HCT116 (cell line): ENCODE results near the gene SRP19. TPM values are rescaled to one million over a fixed set of nuclear protein-coding genes. Genes with fewer than 3 reads are reported as not detected.

Source experiments
- ATAC-seq: fragments of 200-7000 bp; cut with Tn5 transposase; 2 replicates; pipeline ENCODE4 v1.9.1; 2020; ENCODE audit warnings: mild to moderate bottlenecking, moderate library complexity
- BruUV-seq: library from RNA; stranded (reverse); fragments of 400-500 nt; replicated peaks from 2 replicates; lab custom pipeline; 2021; lab: Mats Ljungman, UMichigan
- CTCF ChIA-PET: fragments of 300-600 bp; sonication (Branson Sonifier 250); formaldehyde crosslinking; loops from one replicate; lab custom pipeline; 2021; ENCODE audit warnings: antibody characterized with exemption; lab: Charles Lee
- POLR2A ChIA-PET: fragments of 300-600, 350-600 bp; sonication (Branson Sonifier 250); formaldehyde crosslinking; loops from one replicate; lab custom pipeline; 2021; ENCODE audit warnings: antibody characterized with exemption; lab: Charles Lee
- RAD21 ChIA-PET, 2 experiments: fragments of 300-600 bp; sonication (Branson Sonifier 250); formaldehyde crosslinking; loops; one replicate each; lab custom pipeline; 2023; ENCODE audit warnings: low total read pairs in 2 of 2; ENCODE audit not compliant: uncharacterized antibody in 2 of 2, unreplicated experiment in 2 of 2, low non-redundant PET in 1 of 2; lab: Charles Lee
- DNase-seq: peaks from one replicate; pipeline ENCODE4 v3.0.0-alpha.2; 2010; ENCODE audit warnings: low read depth, low spot score
- H2AFZ ChIP-seq: fragments of 200-600 bp; shearing (Covaris generic), sonication (generic); 2 replicates; pipeline ENCODE4 v1.6.1; 2017; ENCODE audit warnings: low read depth, mixed run types, mixed read lengths, antibody characterized with exemption, low read length; ENCODE audit not compliant: poor library complexity, severe bottlenecking
- H3K27ac ChIP-seq: 2 replicates; pipeline ENCODE4 v1.5.1; 2012; ENCODE audit warnings: low read depth, low read length
- H3K27me3 ChIP-seq: fragments of 200-600 bp; sonication (generic); 2 replicates; pipeline ENCODE4 v1.6.1; 2016; ENCODE audit warnings: mixed run types, low read length, mixed read lengths; ENCODE audit not compliant: insufficient read depth
- H3K36me3 ChIP-seq, 2 experiments: fragments of 200-500 bp in 1 of 2; fragments of 200-600 bp in 1 of 2; sonication (Bioruptor generic) in 1 of 2; sonication (generic) in 1 of 2; 2 replicates each; pipeline versions ENCODE4 v1.5.1 to v1.6.1; 2014 to 2016; ENCODE audit warnings: low read length in 2 of 2, inconsistent platforms in 1 of 2, mixed read lengths in 1 of 2, mixed run types in 1 of 2; ENCODE audit not compliant: insufficient read depth in 2 of 2, control insufficient read depth in 1 of 2
- H3K4me1 ChIP-seq, 2 experiments: fragments of 200-600 bp in 1 of 2; sonication (generic) in 1 of 2; 2 replicates each; pipeline versions ENCODE4 v1.5.1 to v1.6.1; 2012 to 2017; ENCODE audit warnings: low read length in 2 of 2, inconsistent platforms in 1 of 2, mild to moderate bottlenecking in 1 of 2, mixed read lengths in 1 of 2, mixed run types in 1 of 2, moderate library complexity in 1 of 2; ENCODE audit not compliant: insufficient read depth in 2 of 2, control insufficient read depth in 1 of 2
- H3K4me2 ChIP-seq: fragments of 200-600 bp; sonication (generic); 2 replicates; pipeline ENCODE4 v1.6.1; 2017; ENCODE audit warnings: mixed run types, low read length, mixed read lengths
- H3K4me3 ChIP-seq, 2 experiments: fragments of 200-600 bp in 1 of 2; sonication (generic) in 1 of 2; replicated peaks in 1 of 2; 2 replicates each; pipeline ENCODE4 v1.5.1; 2011 to 2016; ENCODE audit warnings: low read length in 2 of 2, control low read depth in 1 of 2, low read depth in 1 of 2, mild to moderate bottlenecking in 1 of 2, mixed read lengths in 1 of 2, mixed run types in 1 of 2
- H3K79me2 ChIP-seq: fragments of 200-600 bp; sonication (generic); 2 replicates; pipeline ENCODE4 v1.6.1; 2017; ENCODE audit warnings: mild to moderate bottlenecking, mixed run types, low read length, moderate library complexity, mixed read lengths; ENCODE audit not compliant: insufficient read depth
- H3K9ac ChIP-seq: fragments of 200-600 bp; sonication (generic); 2 replicates; pipeline ENCODE4 v1.6.1; 2016; ENCODE audit warnings: low read length, mixed read lengths
- H3K9me2 ChIP-seq: fragments of 200-600 bp; sonication (generic), shearing (Covaris generic); 2 replicates; pipeline ENCODE4 v1.6.1; 2017; ENCODE audit warnings: mixed run types, mild to moderate bottlenecking, moderate library complexity; ENCODE audit not compliant: insufficient read depth
- H3K9me3 ChIP-seq, 2 experiments: fragments of 200-500 bp in 1 of 2; fragments of 200-600 bp in 1 of 2; sonication (Bioruptor generic) in 1 of 2; sonication (generic) in 1 of 2; 2 replicates each; pipeline ENCODE4 v1.6.1; 2014 to 2017; ENCODE audit warnings: low read length in 2 of 2, mixed read lengths in 2 of 2, inconsistent platforms in 1 of 2, low read depth in 1 of 2, mild to moderate bottlenecking in 1 of 2, mixed run types in 1 of 2, moderate library complexity in 1 of 2; ENCODE audit not compliant: control insufficient read depth in 1 of 2, insufficient read depth in 1 of 2
- H4K20me1 ChIP-seq: fragments of 200-600 bp; sonication (generic), shearing (Covaris generic); 2 replicates; pipeline ENCODE4 v1.6.1; 2017; ENCODE audit warnings: mixed run types, mild to moderate bottlenecking, moderate library complexity; ENCODE audit not compliant: insufficient read depth
- EGR1 ChIP-seq: IDR thresholded peaks from 2 replicates; pipeline ENCODE4 v1.6.1; 2012; ENCODE audit warnings: low read depth
- ELF1 ChIP-seq: IDR thresholded peaks from 2 replicates; pipeline ENCODE4 v1.6.1; 2012; ENCODE audit warnings: low read depth, borderline replicate concordance
- EZH2phosphoT487 ChIP-seq: fragments of 200-600 bp; IDR thresholded peaks from 2 replicates; pipeline ENCODE4 v1.6.1; 2018; ENCODE audit warnings: antibody characterized with exemption, borderline replicate concordance
- FOSL1 ChIP-seq: IDR thresholded peaks from 2 replicates; pipeline ENCODE4 v1.6.1; 2012; ENCODE audit warnings: low read depth
- JUND ChIP-seq: IDR thresholded peaks from 2 replicates; pipeline ENCODE4 v1.6.1; 2012
- RAD21 ChIP-seq: IDR thresholded peaks from 2 replicates; pipeline ENCODE4 v1.6.1; 2012; ENCODE audit warnings: low read depth, mild to moderate bottlenecking
- SIN3A ChIP-seq: IDR thresholded peaks from 2 replicates; pipeline ENCODE4 v1.6.1; 2012; ENCODE audit warnings: low read depth
- SP1 ChIP-seq: IDR thresholded peaks from 2 replicates; pipeline ENCODE4 v1.6.1; 2012; ENCODE audit warnings: low read depth
- SRF ChIP-seq: IDR thresholded peaks from 2 replicates; pipeline ENCODE4 v1.6.1; 2012; ENCODE audit warnings: low read depth
- TCF7L2 ChIP-seq: IDR thresholded peaks from 2 replicates; pipeline ENCODE4 v1.7.0; 2011; ENCODE audit warnings: borderline replicate concordance, inconsistent platforms; ENCODE audit not compliant: insufficient read depth, insufficient read length; ENCODE audit errors: extremely low read depth
- intact Hi-C: fragments of 100-400 bp; cut with micrococcal nuclease; formaldehyde crosslinking; loops from 2 replicates; pipeline ENCODE4 v1.10.0; 2022
- total RNA-seq: library from RNA; stranded (reverse); gene quantifications from one replicate; pipeline ENCODE4 v1.2.1, GENCODE V29; 2021; ENCODE audit not compliant: unreplicated experiment
- TF ChIP-seq, protein P1 (sequence below), 3 experiments: fragments of 200-600 bp in 1 of 3; sonication (generic) in 1 of 3; IDR thresholded peaks in 2 of 3; conservative IDR thresholded peaks in 1 of 3; 2 replicates each; pipeline ENCODE4 v1.5.1; 2012 to 2017; ENCODE audit warnings: low read depth in 2 of 3, low read length in 2 of 3, antibody characterized with exemption in 1 of 3, borderline replicate concordance in 1 of 3, control low read depth in 1 of 3, mild to moderate bottlenecking in 1 of 3, mixed read lengths in 1 of 3, mixed run types in 1 of 3, moderate library complexity in 1 of 3; ENCODE audit not compliant: insufficient read depth in 1 of 3
- TF ChIP-seq, protein P2 (sequence below): IDR thresholded peaks from 2 replicates; pipeline ENCODE4 v1.6.1; 2012

The SRP19 gene
- total RNA-seq, 1 experiment from 2014 or later: 45.3 TPM

DNA sequence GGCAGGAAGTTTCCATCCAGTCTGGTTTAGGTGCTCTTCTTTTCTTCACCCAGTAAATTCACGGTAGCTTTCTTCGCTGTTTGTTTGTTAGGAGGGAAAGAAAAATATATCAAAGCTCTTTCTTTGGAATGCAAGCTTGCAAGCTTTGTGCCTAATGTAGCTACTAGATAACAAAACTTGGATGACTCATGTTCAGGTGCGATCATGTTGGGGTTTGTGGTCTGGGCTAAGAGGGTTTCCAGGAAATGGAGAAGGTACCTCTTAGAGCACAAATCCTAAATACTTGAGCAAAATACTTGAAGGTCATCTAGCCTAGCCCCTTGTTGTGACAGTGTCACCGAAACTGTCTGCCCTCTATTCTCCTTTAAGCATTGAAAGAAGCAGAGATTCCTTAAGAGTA is 17.7 kb downstream of the SRP19 start:
- Histone ChIP-seq H3K27ac (peak overlapping the region; percentile 6; the same call in 1 of the 2 replicates), H2AFZ (no peak overlapping the region), H4K20me1 (no peaks in the 10 kb centered on the region), H3K36me3 (peaks cover 5 to 10% of the 10 kb centered on the region in 2 experiments; a peak in 3 of 4 replicates), H3K4me3 (no peak overlapping the region), H3K27me3 (no peaks in the 10 kb centered on the region), H3K9me2 (no peaks in the 10 kb centered on the region), H3K9me3 (no peaks in the 10 kb centered on the region), H3K4me1 (peaks cover 4 to 8% of the 10 kb centered on the region in 2 experiments; a peak in 3 of 4 replicates), H3K79me2 (no peaks in the 10 kb centered on the region; the same call in 1 of the 2 replicates), H3K9ac (no peak overlapping the region), H3K4me2 (no peak overlapping the region; the same call in 1 of the 2 replicates)
- ChIA-PET CTCF (no interaction called here), POLR2A (no interaction called here), RAD21 (no interaction called here)
- ATAC-seq: peak; percentile 48
- no peak for TF ChIP-seq SP1
- peak; percentile 58 for TF ChIP-seq JUND
- peak; percentile 45; the same call in 1 of the 2 replicates for TF ChIP-seq FOSL1
- BruUV-seq: no TSS peak
- intact Hi-C loops: no loop called here
- peak; percentile 19 for DNase-seq

- Histone ChIP-seq H3K9ac (no peak overlapping the region), H3K27me3 (no peaks in the 10 kb centered on the region), H3K79me2 (no peaks in the 10 kb centered on the region), H4K20me1 (no peaks in the 10 kb centered on the region), H3K9me2 (no peaks in the 10 kb centered on the region), H3K27ac (no peak overlapping the region), H2AFZ (no peak overlapping the region), H3K36me3 (peaks cover 2 to 11% of the 10 kb centered on the region in 2 experiments; a peak in 3 of 4 replicates), H3K4me2 (no peak overlapping the region), H3K9me3 (no peaks in the 10 kb centered on the region), H3K4me1 (peaks cover 4 to 8% of the 10 kb centered on the region in 2 experiments; a peak in 3 of 4 replicates), H3K4me3 (no peak overlapping the region)
- ChIA-PET CTCF (no interaction called here), POLR2A (interaction anchor here (0.7 kb wide), 1 partner anchor 549 kb away, joined by 3 read pairs; no protein-coding TSS in a partner anchor), RAD21 (no interaction called here)
- TF ChIP-seq RAD21 (no peak), SP1 (no peak), TCF7L2 (no peak), JUND (no peak), FOSL1 (no peak), EGR1 (no peak), EZH2phosphoT487 (no peak), ELF1 (no peak), SRF (no peak), SIN3A (no peak)
- TF ChIP-seq, protein P1, sequence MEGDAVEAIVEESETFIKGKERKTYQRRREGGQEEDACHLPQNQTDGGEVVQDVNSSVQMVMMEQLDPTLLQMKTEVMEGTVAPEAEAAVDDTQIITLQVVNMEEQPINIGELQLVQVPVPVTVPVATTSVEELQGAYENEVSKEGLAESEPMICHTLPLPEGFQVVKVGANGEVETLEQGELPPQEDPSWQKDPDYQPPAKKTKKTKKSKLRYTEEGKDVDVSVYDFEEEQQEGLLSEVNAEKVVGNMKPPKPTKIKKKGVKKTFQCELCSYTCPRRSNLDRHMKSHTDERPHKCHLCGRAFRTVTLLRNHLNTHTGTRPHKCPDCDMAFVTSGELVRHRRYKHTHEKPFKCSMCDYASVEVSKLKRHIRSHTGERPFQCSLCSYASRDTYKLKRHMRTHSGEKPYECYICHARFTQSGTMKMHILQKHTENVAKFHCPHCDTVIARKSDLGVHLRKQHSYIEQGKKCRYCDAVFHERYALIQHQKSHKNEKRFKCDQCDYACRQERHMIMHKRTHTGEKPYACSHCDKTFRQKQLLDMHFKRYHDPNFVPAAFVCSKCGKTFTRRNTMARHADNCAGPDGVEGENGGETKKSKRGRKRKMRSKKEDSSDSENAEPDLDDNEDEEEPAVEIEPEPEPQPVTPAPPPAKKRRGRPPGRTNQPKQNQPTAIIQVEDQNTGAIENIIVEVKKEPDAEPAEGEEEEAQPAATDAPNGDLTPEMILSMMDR (IDR thresholded peaks at IDR 0.05 in 2 of 3, conservative IDR thresholded peaks at IDR 0.05 in 1 of 3; ENCODE audit: borderline replicate concordance in 1 of 3, insufficient read depth in 1 of 3, low read depth in 2 of 3, low read length in 2 of 3): no peak
- TF ChIP-seq, protein P2, sequence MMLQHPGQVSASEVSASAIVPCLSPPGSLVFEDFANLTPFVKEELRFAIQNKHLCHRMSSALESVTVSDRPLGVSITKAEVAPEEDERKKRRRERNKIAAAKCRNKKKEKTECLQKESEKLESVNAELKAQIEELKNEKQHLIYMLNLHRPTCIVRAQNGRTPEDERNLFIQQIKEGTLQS: no peak
- intact Hi-C loops: no loop called here
- no TSS peak for BruUV-seq
- no peak for DNase-seq
- no peak for ATAC-seq
Measured at GRCh38 chr5:112880219-112880964, 19.3 kb downstream of the SRP19 start.
